ENCODE measurements around the gene POLE2. TPM values are rescaled to one million over a fixed set of nuclear protein-coding genes. Genes with fewer than 3 reads are reported as not detected.
A peak's percentile ranks its signal among the peaks of the same experiment; 100 is the strongest.

POLE2 gene
- total and polyA plus RNA-seq, 2 of the 13 experiments (the other 11 are each of a cell fraction or from before 2014, with no cell fraction given) = 16.6 to 37.0 TPM

DNA sequence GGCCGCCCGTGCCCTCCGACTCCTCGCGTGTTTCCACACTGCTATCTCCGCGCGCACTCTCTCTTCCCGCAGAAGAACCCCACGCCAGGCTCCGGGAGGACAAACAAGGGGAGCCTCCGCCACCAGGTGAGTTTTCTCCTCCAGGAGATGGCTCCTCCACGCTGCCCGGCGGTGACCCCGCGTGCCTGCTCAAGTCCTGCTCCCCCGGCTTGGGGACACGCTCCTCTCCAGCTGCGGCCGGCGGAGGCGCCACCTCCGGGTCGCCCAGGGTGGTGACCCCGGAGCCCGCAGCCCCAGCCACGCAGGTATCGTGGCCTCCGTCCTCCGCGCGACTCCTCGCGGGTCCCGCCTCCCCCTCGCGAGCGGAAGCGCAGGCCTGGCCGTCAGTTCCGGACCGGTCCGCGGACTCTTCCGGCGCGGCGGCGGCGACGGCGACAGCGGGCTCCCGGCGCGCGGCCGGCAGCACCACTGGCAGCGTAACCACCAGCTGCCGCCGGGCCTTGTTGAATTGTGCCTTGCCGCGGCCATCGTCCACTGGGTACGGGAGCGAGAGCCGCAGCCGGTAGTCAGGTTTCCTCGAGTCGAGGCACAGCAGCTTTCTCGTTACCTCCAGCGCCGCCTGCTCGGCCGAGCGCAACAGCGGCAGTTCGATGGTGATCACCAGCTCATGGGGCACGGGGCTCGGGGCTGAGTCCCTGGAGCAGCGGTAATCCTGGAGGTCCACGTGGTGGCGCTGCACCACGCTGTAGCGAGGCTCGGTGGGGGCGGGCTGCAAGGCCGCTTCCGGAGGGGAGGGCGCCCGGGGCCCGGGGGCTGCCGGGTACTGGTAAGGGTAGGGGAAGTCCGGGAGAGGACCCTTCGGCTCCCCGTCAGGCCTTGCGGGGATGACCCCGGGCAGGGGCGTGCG lies 54.1 kb downstream of the POLE2 start (continued):
- TF ChIP-seq, protein P1, sequence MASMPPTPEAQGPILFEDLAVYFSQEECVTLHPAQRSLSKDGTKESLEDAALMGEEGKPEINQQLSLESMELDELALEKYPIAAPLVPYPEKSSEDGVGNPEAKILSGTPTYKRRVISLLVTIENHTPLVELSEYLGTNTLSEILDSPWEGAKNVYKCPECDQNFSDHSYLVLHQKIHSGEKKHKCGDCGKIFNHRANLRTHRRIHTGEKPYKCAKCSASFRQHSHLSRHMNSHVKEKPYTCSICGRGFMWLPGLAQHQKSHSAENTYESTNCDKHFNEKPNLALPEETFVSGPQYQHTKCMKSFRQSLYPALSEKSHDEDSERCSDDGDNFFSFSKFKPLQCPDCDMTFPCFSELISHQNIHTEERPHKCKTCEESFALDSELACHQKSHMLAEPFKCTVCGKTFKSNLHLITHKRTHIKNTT (CRISPR knock-in tag; IDR thresholded peaks at IDR 0.05) = no peak
- TF ChIP-seq BRCA1 (CRISPR knock-in tag; IDR thresholded peaks at IDR 0.05) = no peak
- TF ChIP-seq GPN1 (CRISPR knock-in tag; IDR thresholded peaks at IDR 0.05; ENCODE audit: borderline replicate concordance) = no peak
- TF ChIP-seq, protein P2, sequence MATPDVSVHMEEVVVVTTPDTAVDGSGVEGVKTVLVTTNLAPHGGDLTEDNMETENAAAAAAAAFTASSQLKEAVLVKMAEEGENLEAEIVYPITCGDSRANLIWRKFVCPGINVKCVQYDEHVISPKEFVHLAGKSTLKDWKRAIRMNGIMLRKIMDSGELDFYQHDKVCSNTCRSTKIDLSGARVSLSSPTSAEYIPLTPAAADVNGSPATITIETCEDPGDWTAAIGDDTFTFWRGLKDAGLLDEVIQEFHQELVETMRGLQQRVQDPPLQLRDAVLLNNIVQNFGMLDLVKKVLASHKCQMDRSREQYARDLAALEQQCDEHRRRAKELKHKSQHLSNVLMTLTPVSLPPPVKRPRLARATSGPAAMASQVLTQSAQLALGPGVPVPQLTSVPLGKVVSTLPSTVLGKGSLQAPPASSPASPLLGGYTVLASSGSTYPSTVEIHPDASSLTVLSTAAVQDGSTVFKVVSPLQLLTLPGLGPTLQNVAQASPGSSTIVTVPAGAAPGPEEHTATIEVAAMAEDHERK (CRISPR knock-in tag; IDR thresholded peaks at IDR 0.05; ENCODE audit: low read depth) = peak; percentile 24; the same call in 1 of the 2 replicates
- peak; percentile 75 for TF ChIP-seq AGO1 (IDR thresholded peaks at IDR 0.05; ENCODE audit: low read depth, low read length, poor library complexity, severe bottlenecking)
- TF ChIP-seq DR1 (CRISPR knock-in tag; IDR thresholded peaks at IDR 0.05) = no peak
- TF ChIP-seq SMAD1 (CRISPR knock-in tag; IDR thresholded peaks at IDR 0.05; ENCODE audit: borderline replicate concordance, low read depth) = no peak
- TF ChIP-seq CCAR2 (optimal IDR thresholded peaks at IDR 0.05; ENCODE audit: low read depth, low read length) = no peak
- peak; percentile 87 for TF ChIP-seq KAT8 (CRISPR knock-in tag; IDR thresholded peaks at IDR 0.05)
- TF ChIP-seq ZNF546 (CRISPR knock-in tag; conservative IDR thresholded peaks at IDR 0.05) = no peak; the same call in 1 of the 2 replicates
- no peak for TF ChIP-seq MATR3 (CRISPR knock-in tag; IDR thresholded peaks at IDR 0.05)
- TF ChIP-seq, protein P3, sequence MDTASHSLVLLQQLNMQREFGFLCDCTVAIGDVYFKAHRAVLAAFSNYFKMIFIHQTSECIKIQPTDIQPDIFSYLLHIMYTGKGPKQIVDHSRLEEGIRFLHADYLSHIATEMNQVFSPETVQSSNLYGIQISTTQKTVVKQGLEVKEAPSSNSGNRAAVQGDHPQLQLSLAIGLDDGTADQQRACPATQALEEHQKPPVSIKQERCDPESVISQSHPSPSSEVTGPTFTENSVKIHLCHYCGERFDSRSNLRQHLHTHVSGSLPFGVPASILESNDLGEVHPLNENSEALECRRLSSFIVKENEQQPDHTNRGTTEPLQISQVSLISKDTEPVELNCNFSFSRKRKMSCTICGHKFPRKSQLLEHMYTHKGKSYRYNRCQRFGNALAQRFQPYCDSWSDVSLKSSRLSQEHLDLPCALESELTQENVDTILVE (CRISPR knock-in tag; IDR thresholded peaks at IDR 0.05) = peak; percentile 78; the same call in 1 of the 2 replicates
- no peak for TF ChIP-seq ZNF496 (CRISPR knock-in tag; IDR thresholded peaks at IDR 0.05; ENCODE audit: insufficient replicate concordance)
- TF ChIP-seq, protein P4, sequence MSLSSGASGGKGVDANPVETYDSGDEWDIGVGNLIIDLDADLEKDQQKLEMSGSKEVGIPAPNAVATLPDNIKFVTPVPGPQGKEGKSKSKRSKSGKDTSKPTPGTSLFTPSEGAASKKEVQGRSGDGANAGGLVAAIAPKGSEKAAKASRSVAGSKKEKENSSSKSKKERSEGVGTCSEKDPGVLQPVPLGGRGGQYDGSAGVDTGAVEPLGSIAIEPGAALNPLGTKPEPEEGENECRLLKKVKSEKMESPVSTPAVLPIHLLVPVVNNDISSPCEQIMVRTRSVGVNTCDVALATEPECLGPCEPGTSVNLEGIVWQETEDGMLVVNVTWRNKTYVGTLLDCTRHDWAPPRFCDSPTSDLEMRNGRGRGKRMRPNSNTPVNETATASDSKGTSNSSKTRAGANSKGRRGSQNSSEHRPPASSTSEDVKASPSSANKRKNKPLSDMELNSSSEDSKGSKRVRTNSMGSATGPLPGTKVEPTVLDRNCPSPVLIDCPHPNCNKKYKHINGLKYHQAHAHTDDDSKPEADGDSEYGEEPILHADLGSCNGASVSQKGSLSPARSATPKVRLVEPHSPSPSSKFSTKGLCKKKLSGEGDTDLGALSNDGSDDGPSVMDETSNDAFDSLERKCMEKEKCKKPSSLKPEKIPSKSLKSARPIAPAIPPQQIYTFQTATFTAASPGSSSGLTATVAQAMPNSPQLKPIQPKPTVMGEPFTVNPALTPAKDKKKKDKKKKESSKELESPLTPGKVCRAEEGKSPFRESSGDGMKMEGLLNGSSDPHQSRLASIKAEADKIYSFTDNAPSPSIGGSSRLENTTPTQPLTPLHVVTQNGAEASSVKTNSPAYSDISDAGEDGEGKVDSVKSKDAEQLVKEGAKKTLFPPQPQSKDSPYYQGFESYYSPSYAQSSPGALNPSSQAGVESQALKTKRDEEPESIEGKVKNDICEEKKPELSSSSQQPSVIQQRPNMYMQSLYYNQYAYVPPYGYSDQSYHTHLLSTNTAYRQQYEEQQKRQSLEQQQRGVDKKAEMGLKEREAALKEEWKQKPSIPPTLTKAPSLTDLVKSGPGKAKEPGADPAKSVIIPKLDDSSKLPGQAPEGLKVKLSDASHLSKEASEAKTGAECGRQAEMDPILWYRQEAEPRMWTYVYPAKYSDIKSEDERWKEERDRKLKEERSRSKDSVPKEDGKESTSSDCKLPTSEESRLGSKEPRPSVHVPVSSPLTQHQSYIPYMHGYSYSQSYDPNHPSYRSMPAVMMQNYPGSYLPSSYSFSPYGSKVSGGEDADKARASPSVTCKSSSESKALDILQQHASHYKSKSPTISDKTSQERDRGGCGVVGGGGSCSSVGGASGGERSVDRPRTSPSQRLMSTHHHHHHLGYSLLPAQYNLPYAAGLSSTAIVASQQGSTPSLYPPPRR (CRISPR knock-in tag; IDR thresholded peaks at IDR 0.05; ENCODE audit: borderline replicate concordance) = peak; percentile 56
- TF ChIP-seq FOXC1 (CRISPR knock-in tag; IDR thresholded peaks at IDR 0.05; ENCODE audit: borderline replicate concordance) = 0 out of 2 replicates have a peak, but pooled peaks have one; percentile 16
- no peak; the same call in 1 of the 2 replicates for TF ChIP-seq ZNF225 (CRISPR knock-in tag; IDR thresholded peaks at IDR 0.05)
- TF ChIP-seq, protein P5, sequence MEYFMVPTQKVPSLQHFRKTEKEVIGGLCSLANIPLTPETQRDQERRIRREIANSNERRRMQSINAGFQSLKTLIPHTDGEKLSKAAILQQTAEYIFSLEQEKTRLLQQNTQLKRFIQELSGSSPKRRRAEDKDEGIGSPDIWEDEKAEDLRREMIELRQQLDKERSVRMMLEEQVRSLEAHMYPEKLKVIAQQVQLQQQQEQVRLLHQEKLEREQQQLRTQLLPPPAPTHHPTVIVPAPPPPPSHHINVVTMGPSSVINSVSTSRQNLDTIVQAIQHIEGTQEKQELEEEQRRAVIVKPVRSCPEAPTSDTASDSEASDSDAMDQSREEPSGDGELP (IDR thresholded peaks at IDR 0.05; ENCODE audit: borderline replicate concordance, low read depth) = peak; percentile 48; the same call in 1 of the 2 replicates
